K562 (cell line): Measurements from ENCODE around the gene NKX6-2. TPM values are rescaled to one million over a fixed set of nuclear protein-coding genes. Genes with fewer than 3 reads are reported as not detected.

Experiments
- ATAC-seq: fragments of 200-7000 bp; cut with Tn5 transposase; 3 replicates; pipeline ENCODE4 v1.9.1; 2020; ENCODE audit warnings: moderate library complexity
- BruUV-seq: library from RNA; stranded (reverse); fragments of 400-500 nt; replicated peaks from 2 replicates; lab custom pipeline; 2021; lab: Mats Ljungman, UMichigan
- CTCF ChIA-PET: fragments of 300-600 bp; formaldehyde crosslinking; extraction: SDS; loops from one replicate; lab custom pipeline; 2021; ENCODE audit warnings: low intra/inter-chr PET ratio; lab: Yijun Ruan, JAX
- POLR2A ChIA-PET: fragments of 300-600, 350-650 bp; sonication (Branson Sonifier 250); formaldehyde crosslinking; extraction: SDS; loops from one replicate; lab custom pipeline; 2021; ENCODE audit warnings: antibody characterized with exemption, inconsistent platforms; lab: Yijun Ruan, JAX
- DNase-seq, 4 experiments: peaks; one replicate each; pipeline versions ENCODE4 v3.0.0 to v3.0.0-alpha.2; 2011 to 2018; ENCODE audit warnings: low spot score in 3 of 4, mixed read lengths in 3 of 4; ENCODE audit errors: extremely low read depth in 1 of 4
- FAIRE-seq: peaks from 2 replicates; lab custom pipeline; 2011; peaks lifted over from hg19 to GRCh38; lab: Jason Lieb, UNC
- H2AFZ ChIP-seq: 2 replicates; pipeline ENCODE4 v1.6.0; 2011; ENCODE audit warnings: low read depth, low read length, control low read depth, inconsistent platforms
- H3K27ac ChIP-seq: fragments of 200-600 bp; 3 replicates; pipeline ENCODE4 v1.8.0; 2011; ENCODE audit warnings: low read depth, mild to moderate bottlenecking, control low read depth, inconsistent platforms, low read length, moderate library complexity, mixed read lengths; ENCODE audit errors: extremely low read depth
- H3K27me3 ChIP-seq, 2 experiments: fragments of 300-600 bp in 1 of 2; 2 replicates in 1 of 2; 3 replicates in 1 of 2; pipeline versions ENCODE4 v1.6.0 to v1.8.0; 2011; ENCODE audit warnings: inconsistent platforms in 2 of 2, low read length in 2 of 2, mild to moderate bottlenecking in 1 of 2, mixed read lengths in 1 of 2, moderate library complexity in 1 of 2; ENCODE audit not compliant: control insufficient read depth in 2 of 2, insufficient read depth in 2 of 2
- H3K36me3 ChIP-seq: fragments of 300-600 bp; 3 replicates; pipeline ENCODE4 v1.8.0; 2011; ENCODE audit warnings: mild to moderate bottlenecking, low read length, inconsistent platforms; ENCODE audit not compliant: control insufficient read depth, insufficient read depth
- H3K4me1 ChIP-seq, 2 experiments: fragments of 200-600 bp in 1 of 2; replicated peaks in 1 of 2; 2 replicates in 1 of 2; 3 replicates in 1 of 2; pipeline versions ENCODE4 v1.5.1 to v1.8.0; 2011; ENCODE audit warnings: inconsistent platforms in 2 of 2, low read length in 2 of 2, mild to moderate bottlenecking in 1 of 2, mixed read lengths in 1 of 2, moderate library complexity in 1 of 2; ENCODE audit not compliant: control insufficient read depth in 2 of 2, insufficient read depth in 2 of 2
- H3K4me2 ChIP-seq: 2 replicates; pipeline ENCODE4 v1.6.1; 2011; ENCODE audit warnings: low read length, control low read depth, inconsistent platforms, mixed read lengths; ENCODE audit not compliant: insufficient read depth
- H3K4me3 ChIP-seq: fragments of 200-600 bp; sonication (generic), shearing (Covaris generic); 2 replicates; pipeline ENCODE4 v1.5.1; 2016; ENCODE audit warnings: control low read depth, inconsistent platforms
- H3K79me2 ChIP-seq: fragments of 200-600 bp; 3 replicates; pipeline ENCODE4 v1.8.0; 2011; ENCODE audit warnings: low read length, inconsistent platforms; ENCODE audit not compliant: control insufficient read depth, insufficient read depth
- H3K9ac ChIP-seq, 2 experiments: 2 replicates each; pipeline versions ENCODE4 v1.6.0 to v1.6.1; 2011; ENCODE audit warnings: low read depth in 2 of 2, low read length in 2 of 2, control low read depth in 1 of 2, inconsistent platforms in 1 of 2, mild to moderate bottlenecking in 1 of 2, mixed read lengths in 1 of 2; ENCODE audit not compliant: insufficient read depth in 1 of 2
- H3K9me1 ChIP-seq: one replicate; pipeline ENCODE4 v1.6.0; 2011; ENCODE audit warnings: inconsistent platforms, mild to moderate bottlenecking, low read length, moderate library complexity; ENCODE audit not compliant: control insufficient read depth, insufficient read depth
- H3K9me3 ChIP-seq: replicated peaks from 2 replicates; pipeline ENCODE4 v1.5.1; 2011; ENCODE audit warnings: low read depth, low read length, inconsistent platforms; ENCODE audit not compliant: control insufficient read depth, insufficient read depth
- H4K20me1 ChIP-seq: replicated peaks from 2 replicates; pipeline ENCODE4 v1.6.1; 2011; ENCODE audit warnings: low read length, inconsistent platforms, mixed read lengths; ENCODE audit not compliant: control insufficient read depth, insufficient read depth
- COPS2 ChIP-seq: fragments of 450-650 bp; conservative IDR thresholded peaks from 2 replicates; pipeline ENCODE4 v1.6.1; 2016; ENCODE audit warnings: mild to moderate bottlenecking, moderate library complexity
- ELK3 ChIP-seq: fragments of 450-650 bp; formaldehyde crosslinking; IDR thresholded peaks from 2 replicates; pipeline ENCODE4 v1.4.0; 2020; ENCODE audit warnings: mild to moderate bottlenecking
- HDGF ChIP-seq: fragments of 450-650 bp; IDR thresholded peaks from 2 replicates; pipeline ENCODE4 v1.6.1; 2016
- NBN ChIP-seq: fragments of 450-650 bp; IDR thresholded peaks from 2 replicates; pipeline ENCODE4 v1.6.1; 2016; ENCODE audit warnings: low read depth, mild to moderate bottlenecking
- NR1H2 ChIP-seq: sonication (generic); formaldehyde crosslinking; IDR thresholded peaks from 2 replicates; pipeline ENCODE4 v1.4.0; 2020; ENCODE audit warnings: mild to moderate bottlenecking, missing genetic modification reagents
- RHOXF2B ChIP-seq: fragments of 250-450 bp; sonication (Bioruptor Pico); conservative IDR thresholded peaks from 2 replicates; pipeline ENCODE4 v1.5.1; 2021
- SLC30A9 ChIP-seq: fragments of 250-450 bp; sonication (Bioruptor Pico); IDR thresholded peaks from 2 replicates; pipeline ENCODE4 v1.8.0; 2022; ENCODE audit warnings: mild to moderate bottlenecking, moderate library complexity
- SMAD4 ChIP-seq: fragments of 250-450 bp; sonication (Bioruptor Pico); conservative IDR thresholded peaks from 2 replicates; pipeline ENCODE4 v1.8.0; 2021; ENCODE audit warnings: inconsistent platforms, mild to moderate bottlenecking, moderate library complexity
- SNIP1 ChIP-seq: fragments of 450-650 bp; IDR thresholded peaks from 2 replicates; pipeline ENCODE4 v1.7.1; 2017; ENCODE audit warnings: low read depth, mild to moderate bottlenecking
- SPI1 ChIP-seq: IDR thresholded peaks from 2 replicates; pipeline ENCODE4 v1.6.1; 2011; ENCODE audit warnings: low read depth, low read length, control low read depth, borderline replicate concordance
- TAF15 ChIP-seq: fragments of 200-400 bp; formaldehyde crosslinking; IDR thresholded peaks from 2 replicates; pipeline ENCODE4 v1.6.1; 2017; ENCODE audit warnings: mild to moderate bottlenecking, low read depth, low read length, moderate library complexity
- TRIM28 ChIP-seq: fragments of 450-650 bp; IDR thresholded peaks from 2 replicates; pipeline ENCODE4 v1.6.1; 2017
- ZNF146 ChIP-seq: IDR thresholded peaks from one replicate; pipeline ENCODE4 v1.6.1; 2018; ENCODE audit warnings: missing compliant biosample characterization; ENCODE audit not compliant: unreplicated experiment
- ZNF263 ChIP-seq: sonication (generic); formaldehyde crosslinking; IDR thresholded peaks from 2 replicates; pipeline ENCODE4 v1.8.0; 2022; ENCODE audit warnings: mild to moderate bottlenecking, missing genetic modification reagents, borderline replicate concordance
- ZNF280B ChIP-seq: fragments of 250-450 bp; sonication (Bioruptor Pico); IDR thresholded peaks from 2 replicates; pipeline ENCODE4 v1.5.1; 2021; ENCODE audit warnings: mild to moderate bottlenecking
- ZNF518B ChIP-seq: fragments of 250-450 bp; sonication (Bioruptor Pico); IDR thresholded peaks from 2 replicates; pipeline ENCODE4 v1.5.0; 2021; ENCODE audit warnings: mild to moderate bottlenecking, moderate library complexity
- WGBS: fragments of 100-300 bp; shearing (Covaris generic); methylation state at CpG from one replicate; pipeline ENCODE4 v1.1.6; 2016; ENCODE audit warnings: low coverage, mixed read lengths; ENCODE audit not compliant: insufficient coverage; ENCODE audit errors: missing lambda C conversion rate; 5-methylcytosine and 5-hydroxymethylcytosine counted together
- in situ Hi-C: fragments of 300-500 bp; cut with MboI; formaldehyde crosslinking; loops from 4 replicates; pipeline ENCODE4 v1.15.0; 2018; ENCODE audit warnings: inconsistent platforms, mixed read lengths
- intact Hi-C: fragments of 100-400 bp; cut with micrococcal nuclease; formaldehyde crosslinking; loops from 2 replicates; pipeline ENCODE4 v1.14.2; 2022
- polyA plus RNA-seq, 8 experiments: library from polyadenylated mRNA; depleted of rRNA in 4 of 8; stranded (reverse) in 5 of 8; unstranded in 3 of 8; fragments of >200 nt; fragmentation: Nextera tagmentation in 2 of 8; fragmentation: Illumina TruSeq in 1 of 8; extraction: Ambion mirVana in 2 of 8; extraction: Trizol in 1 of 8; gene quantifications; 2 replicates each; pipeline versions ENCODE4 v1.2.1 to v1.2.3, GENCODE V29; 2011 to 2014; ENCODE audit warnings: inconsistent platforms in 1 of 8, missing spikeins in 1 of 8
- total RNA-seq, 7 experiments: library from RNA; depleted of rRNA in 6 of 7; stranded (reverse); fragments of >200 nt in 6 of 7; fragmentation: Illumina TruSeq in 2 of 7; extraction: Trizol in 2 of 7; gene quantifications; 2 replicates each; pipeline versions ENCODE4 v1.2.1 to v1.2.3, GENCODE V29; 2011 to 2021; ENCODE audit warnings: low replicate concordance in 1 of 7

The NKX6-2 gene
- total and polyA plus RNA-seq, 9 of the 15 experiments (the other 6 are each of a cell fraction or from before 2014, with no cell fraction given): 1.0 to 1.6 TPM; not detected in 7

- TF ChIP-seq ZNF518B (CRISPR knock-in tag): no peak
- no peak for TF ChIP-seq TAF15
- TF ChIP-seq NBN: no peak
- TF ChIP-seq SMAD4 (CRISPR knock-in tag): no peak
- no peak for TF ChIP-seq SLC30A9
- no peak for TF ChIP-seq TRIM28
- no peak for TF ChIP-seq SNIP1
- TF ChIP-seq, all 486 proteins: peak for 0
These were observed 41.5 kb upstream of the NKX6-2 start (continued) for GRCh38 chr10:132827423-132827789.

GRCh38 chr10:132826524-132827422 lies 40.8 kb upstream of the NKX6-2 start:
- ATAC-seq (no peak), FAIRE-seq (no peak)
- no TSS peak for BruUV-seq

More at GRCh38 chr10:132826524-132827422, 40.8 kb upstream of the NKX6-2 start:
- H3K36me3 ChIP-seq: no peaks in the 10 kb centered on the region
- no peak overlapping the region for H2AFZ ChIP-seq
- no peak overlapping the region for H3K27ac ChIP-seq
- no peaks in the 10 kb centered on the region for H3K9me1 ChIP-seq
- H3K27me3 ChIP-seq: peaks cover 0 to 9% of the 10 kb centered on the region in 2 experiments; a peak in 3 of 5 replicates
- H3K4me2 ChIP-seq: no peak overlapping the region
- CTCF ChIA-PET: no interaction called here
- TF ChIP-seq ZNF146 (CRISPR knock-in tag) (no peak), NR1H2 (no peak), HDGF (no peak), SPI1 (no peak), ZNF280B (CRISPR knock-in tag) (no peak), ELK3 (CRISPR knock-in tag) (no peak), RHOXF2B (CRISPR knock-in tag) (no peak), ZNF263 (CRISPR knock-in tag) (no peak), COPS2 (no peak)
- TF ChIP-seq, all 486 proteins: peak for 0
- H3K9me3 ChIP-seq: no peaks in the 10 kb centered on the region
- POLR2A ChIA-PET: no interaction called here
- H3K79me2 ChIP-seq: no peaks in the 10 kb centered on the region
- WGBS: 22% methylated on average over 6 of the region's 36 CpGs
- no peaks in the 10 kb centered on the region for H3K4me1 ChIP-seq
- intact Hi-C loops: no loop called here
- no peak for DNase-seq
- no peak overlapping the region for H3K4me3 ChIP-seq
- in situ Hi-C loops: no loop called here
- H3K9ac ChIP-seq: no peak overlapping the region
- H4K20me1 ChIP-seq: no peaks in the 10 kb centered on the region
